Thyroid gland (tissue), 4 donors: ENCODE measurements around the gene SNAPIN. TPM values are rescaled to one million over a fixed set of nuclear protein-coding genes. Genes with fewer than 3 reads are reported as not detected.

Experiments
- DNase-seq, 2 donors: peaks; one replicate each; pipeline ENCODE4 v3.0.0-alpha.2; 2019
- H3K27ac ChIP-seq, 3 donors: fragments of 200-600 bp; sonication (generic); 1 replicate in 2 of 3; 2 replicates in 1 of 3; pipeline ENCODE4 v1.5.1; 2016 to 2019; ENCODE audit warnings: mild to moderate bottlenecking in 1 of 3, moderate library complexity in 1 of 3
- H3K27me3 ChIP-seq: fragments of 200-600 bp; sonication (generic); one replicate; pipeline ENCODE4 v1.5.1; 2019
- H3K36me3 ChIP-seq, 2 donors: fragments of 200-600 bp; sonication (generic); one replicate each; pipeline ENCODE4 v1.5.1; 2016 to 2019
- H3K4me1 ChIP-seq, 2 donors: fragments of 200-600 bp; sonication (generic); one replicate each; pipeline ENCODE4 v1.5.1; 2017 to 2019
- H3K4me3 ChIP-seq, 3 donors: fragments of 200-600 bp; sonication (generic); replicated peaks in 1 of 3; 1 replicate in 2 of 3; 2 replicates in 1 of 3; pipeline ENCODE4 v1.5.1; 2016; ENCODE audit warnings: mild to moderate bottlenecking in 1 of 3
- H3K9me3 ChIP-seq: fragments of 200-600 bp; sonication (generic); one replicate; pipeline ENCODE4 v1.5.1; 2017
- CTCF ChIP-seq, 6 experiments: fragments of 200-600 bp in 3 of 6; fragments of 450-650 bp in 3 of 6; sonication (generic) in 3 of 6; IDR thresholded peaks; one replicate each; pipeline ENCODE4 v1.5.1; 2016 to 2019; ENCODE audit warnings: antibody characterized with exemption in 6 of 6, mild to moderate bottlenecking in 2 of 6, inconsistent platforms in 1 of 6, moderate library complexity in 1 of 6
- POLR2A ChIP-seq, 2 donors: fragments of 450-650 bp; IDR thresholded peaks; one replicate each; pipeline ENCODE4 v1.6.1; 2017; ENCODE audit warnings: antibody characterized with exemption in 2 of 2, mild to moderate bottlenecking in 2 of 2, moderate library complexity in 1 of 2
- WGBS, 2 donors: methylation state at CpG; one replicate each; pipeline ENCODE4 v1.1.5; 2017; 5-methylcytosine and 5-hydroxymethylcytosine counted together
- intact Hi-C: fragments of 100-400 bp; cut with DNase I; formaldehyde crosslinking; loops from one replicate; pipeline ENCODE4 v1.15.1; 2023
- total RNA-seq, 4 donors: library from RNA; depleted of rRNA; stranded (reverse); fragments of >200 nt; gene quantifications; one replicate each; pipeline ENCODE4 v1.2.3, GENCODE V29; 2016

SNAPIN gene
- total RNA-seq, 4 donors from 2014 or later: 52.0 to 71.9 (median 63.9) TPM

DNA sequence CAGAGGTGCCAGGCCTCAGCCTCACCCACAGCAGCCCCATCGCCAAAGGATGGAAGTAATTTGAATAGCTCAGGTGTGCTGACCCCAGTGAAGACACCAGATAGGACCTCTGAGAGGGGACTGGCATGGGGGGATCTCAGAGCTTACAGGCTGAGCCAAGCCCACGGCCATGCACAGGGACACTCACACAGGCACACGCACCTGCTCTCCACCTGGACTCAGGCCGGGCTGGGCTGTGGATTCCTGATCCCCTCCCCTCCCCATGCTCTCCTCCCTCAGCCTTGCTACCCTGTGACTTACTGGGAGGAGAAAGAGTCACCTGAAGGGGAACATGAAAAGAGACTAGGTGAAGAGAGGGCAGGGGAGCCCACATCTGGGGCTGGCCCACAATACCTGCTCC lies 35.0 kb downstream of the SNAPIN start:
- H3K27me3 ChIP-seq: no peaks in the 10 kb centered on the region
- H3K4me3 ChIP-seq: no peak overlapping the region
- intact Hi-C loops: no loop called here
- H3K9me3 ChIP-seq: no peaks in the 10 kb centered on the region
- no peak overlapping the region for H3K27ac ChIP-seq
- TF ChIP-seq CTCF (IDR thresholded peaks at IDR 0.05) (no peak), POLR2A (IDR thresholded peaks at IDR 0.05) (no peak)
- H3K4me1 ChIP-seq: peaks cover 0 to 9% of the 10 kb centered on the region in 2 donors
- DNase-seq: no peak
- H3K36me3 ChIP-seq: no peaks in the 10 kb centered on the region
- WGBS, 2 donors: 94 to 100% methylated on average over 1 to 4 of the region's 4 CpGs

DNA sequence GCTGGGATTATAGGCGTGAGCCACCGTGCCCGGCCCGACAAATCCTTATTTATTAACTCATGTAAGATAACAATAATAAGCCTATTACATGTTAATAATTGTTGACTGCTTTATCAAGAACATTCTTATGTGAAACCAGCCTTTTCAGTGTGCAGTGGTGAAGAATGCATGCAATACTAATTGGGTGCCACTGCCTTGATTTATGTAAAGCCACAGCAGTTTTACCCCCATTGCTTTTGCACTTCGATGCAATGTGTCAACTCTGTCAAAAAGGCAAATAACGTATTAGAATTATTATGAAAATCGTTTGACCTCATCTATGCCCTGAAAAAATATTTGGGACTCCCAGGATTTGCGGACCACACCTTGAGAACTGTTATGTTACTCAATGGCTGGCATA lies 38.2 kb downstream of the SNAPIN start:
- DNase-seq: no peak
- TF ChIP-seq POLR2A (IDR thresholded peaks at IDR 0.05): no peak
- TF ChIP-seq CTCF (IDR thresholded peaks at IDR 0.05): no peak
- Histone ChIP-seq H3K36me3 (no peaks in the 10 kb centered on the region), H3K27ac (no peak overlapping the region), H3K27me3 (no peaks in the 10 kb centered on the region), H3K9me3 (no peaks in the 10 kb centered on the region), H3K4me1 (peaks cover 0 to 9% of the 10 kb centered on the region in 2 donors), H3K4me3 (no peak overlapping the region)
- intact Hi-C loops: no loop called here
- WGBS, 2 donors: 87 to 90% methylated on average over 8 of the region's 8 CpGs

DNA sequence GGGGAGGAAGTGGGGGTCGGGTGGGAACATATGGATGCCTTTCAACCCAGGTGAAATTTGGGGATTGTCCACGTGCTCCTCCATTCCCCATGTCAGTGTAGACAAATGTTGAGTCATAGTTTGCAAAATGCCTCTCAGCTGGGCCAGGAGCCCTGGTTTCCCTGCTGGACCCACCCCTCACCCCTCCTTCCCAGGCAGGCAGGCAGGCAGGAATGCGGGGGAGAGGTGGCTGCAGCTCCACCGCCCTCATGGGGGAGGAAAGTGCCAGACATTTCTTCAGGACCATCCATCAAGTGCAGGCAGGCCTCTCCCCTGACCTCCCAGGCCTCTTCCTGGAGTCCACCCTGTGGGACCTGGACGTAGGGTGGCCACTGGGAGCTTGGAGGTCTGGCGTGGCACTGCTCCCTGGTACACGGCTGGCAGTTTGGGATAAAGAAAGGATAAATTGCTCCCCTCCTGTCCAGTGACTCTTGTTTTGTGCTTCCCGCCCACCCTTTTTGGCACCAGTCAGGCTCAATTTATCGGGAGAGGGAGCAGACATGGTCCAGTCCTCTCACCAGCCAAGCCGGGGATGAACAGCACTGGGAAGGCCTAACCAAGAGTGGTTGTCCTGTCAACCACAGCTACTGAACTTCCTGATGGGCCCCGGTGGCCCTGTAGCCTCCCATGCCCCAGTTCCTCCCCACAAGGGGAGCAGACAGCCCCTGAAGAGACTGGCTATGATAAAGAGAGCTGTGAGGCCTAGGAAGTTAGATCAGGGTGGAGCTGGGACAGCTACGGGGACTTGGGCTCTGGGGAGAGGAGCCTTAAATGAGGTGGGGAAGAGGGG lies 38.9 kb downstream of the SNAPIN start:
- no peaks in the 10 kb centered on the region for H3K27me3 ChIP-seq
- no peak for TF ChIP-seq CTCF (IDR thresholded peaks at IDR 0.05)
- no peak for TF ChIP-seq POLR2A (IDR thresholded peaks at IDR 0.05)
- peaks cover 0 to 9% of the 10 kb centered on the region in 2 donors for H3K4me1 ChIP-seq
- 66% methylated on average over 10 to 12 of the region's 12 CpGs for WGBS, 2 donors
- no peaks in the 10 kb centered on the region for H3K36me3 ChIP-seq
- no peaks in the 10 kb centered on the region for H3K9me3 ChIP-seq
- no peak overlapping the region for H3K4me3 ChIP-seq
- intact Hi-C loops: no loop called here
- no peak for DNase-seq
- H3K27ac ChIP-seq: peak overlapping the region; percentile 24 to 82 (median 60)

GRCh38 chr1:153698020-153698922 lies 39.8 kb downstream of the SNAPIN start:
- Histone ChIP-seq H3K9me3 (no peaks in the 10 kb centered on the region), H3K27me3 (no peaks in the 10 kb centered on the region), H3K4me1 (peaks cover 0 to 9% of the 10 kb centered on the region in 2 donors), H3K4me3 (no peak overlapping the region), H3K36me3 (no peaks in the 10 kb centered on the region), H3K27ac (peak overlapping the region; percentile 24 to 82 (median 60))
- 34 to 45% methylated on average over 25 to 29 of the region's 29 CpGs for WGBS, 2 donors
- TF ChIP-seq CTCF (IDR thresholded peaks at IDR 0.05) (no peak), POLR2A (IDR thresholded peaks at IDR 0.05) (no peak)
- peak; percentile 6 to 22 for DNase-seq
- intact Hi-C loops: no loop called here
